Measurements from ENCODE around the gene CYB561D2. TPM values are rescaled to one million over a fixed set of nuclear protein-coding genes. Genes with fewer than 3 reads are reported as not detected.

The CYB561D2 gene
- polyA plus RNA-seq (12.3 to 19.9 TPM (median 17.6 TPM) in 3 replicates), polyA minus RNA-seq (13.1 to 28.8 TPM (median 13.5 TPM) in 3 replicates)
- polyA plus RNA-seq (2011; ENCODE audit: low read depth), result 1.2 TPM
- polyA plus RNA-seq (2011; cell fraction: cytosol; rRNA removed), result 9.7 and 15.3 TPM in 2 replicates
- 28.8 and 29.5 TPM in 2 replicates for polyA plus RNA-seq (2011; cell fraction: nucleus; rRNA removed)
- polyA plus RNA-seq (2012; ENCODE audit: low replicate concordance), result 8.5 and 17.4 TPM in 2 replicates
- polyA minus RNA-seq (2011; cell fraction: cytosol; rRNA and poly(A)+ RNA removed), result 12.7 TPM
- polyA minus RNA-seq (2011; cell fraction: nucleus; rRNA and poly(A)+ RNA removed), result 10.0 and 13.3 TPM in 2 replicates

- peak within 1 kb of the TSS; percentile 69 for H3K27ac ChIP-seq (ENCODE audit: control insufficient read depth, insufficient read depth, low read length)
- peaks cover 19% of the 10 kb centered on the region for H3K4me1 ChIP-seq (ENCODE audit: control insufficient read depth, extremely low read depth, insufficient read depth, low read length)
- no peaks in the 10 kb centered on the region for H4K20me1 ChIP-seq (ENCODE audit: control insufficient read depth, extremely low read depth, insufficient read depth, low read length)
- peaks cover 20 to 29% of the 10 kb centered on the region in 2 experiments for H3K36me3 ChIP-seq (ENCODE audit: control insufficient read depth in 2 of 2, extremely low read depth in 1 of 2, insufficient read depth in 2 of 2, low read length in 2 of 2)
- peak within 1 kb of the TSS; percentile 77 for H3K9ac ChIP-seq (ENCODE audit: control insufficient read depth, extremely low read depth, insufficient read depth, low read length)
- dilution Hi-C loops (cut with MboI; ENCODE audit: extremely low pct_ligation_motif_present, low sequenced_read_pairs), result no loop called here
- no peak for TF ChIP-seq CTCF (optimal IDR thresholded peaks at IDR 0.05 in 1 of 3, IDR thresholded peaks at IDR 0.05 in 1 of 3, conservative IDR thresholded peaks at IDR 0.05 in 1 of 3; ENCODE audit: extremely low read depth in 1 of 3, insufficient read depth in 2 of 3, low read length in 3 of 3)
- no peak for TF ChIP-seq EZH2 (IDR thresholded peaks at IDR 0.05; ENCODE audit: low read length)
- H3K9me3 ChIP-seq (ENCODE audit: control insufficient read depth, low read depth, low read length), result no peaks in the 10 kb centered on the region
- peak; percentile 81 for DNase-seq (ENCODE audit: low read depth, low spot score)
- H3K27me3 ChIP-seq (ENCODE audit: control insufficient read depth, extremely low read depth, insufficient read depth, low read length), result no peaks in the 10 kb centered on the region
- peak within 1 kb of the TSS; percentile 97 for H2AFZ ChIP-seq (ENCODE audit: control insufficient read depth, low read length)
- H3K9me1 ChIP-seq (ENCODE audit: control insufficient read depth, extremely low read depth, insufficient read depth, low read length), result no peaks in the 10 kb centered on the region
- peak within 1 kb of the TSS; percentile 71 for H3K4me2 ChIP-seq (ENCODE audit: control insufficient read depth, extremely low read depth, insufficient read depth, low read depth, low read length)
- peak within 1 kb of the TSS; percentile 71 to 91 (median 87) for H3K4me3 ChIP-seq (ENCODE audit: control insufficient read depth in 2 of 3, extremely low read depth in 1 of 3, insufficient read depth in 2 of 3, low read depth in 1 of 3, low read length in 3 of 3)
- peaks cover 24% of the 10 kb centered on the region for H3K79me2 ChIP-seq (ENCODE audit: control insufficient read depth, insufficient read depth, low read length)
- FAIRE-seq, result peak; percentile 79
Observed at GRCh38 chr3:50350527-50351322, at the start of gene CYB561D2, which contains the start of gene NPRL2. TSS of gene CYB561D2 (plus strand) at chr3:50350862. CDS start at chr3:50351434, 572 bp downstream. TSS of gene NPRL2 (minus strand) at chr3:50350775. CDS start at chr3:50350652, 123 bp downstream.

- Histone ChIP-seq H3K4me2 (ENCODE audit: control insufficient read depth, extremely low read depth, insufficient read depth, low read depth, low read length) (peak overlapping the region; percentile 37), H3K9ac (ENCODE audit: control insufficient read depth, extremely low read depth, insufficient read depth, low read length) (no peak overlapping the region), H3K27ac (ENCODE audit: control insufficient read depth, insufficient read depth, low read length) (peak overlapping the region; percentile 60), H3K4me3 (ENCODE audit: control insufficient read depth in 2 of 3, extremely low read depth in 1 of 3, insufficient read depth in 2 of 3, low read depth in 1 of 3, low read length in 3 of 3) (no peak overlapping the region), H2AFZ (ENCODE audit: control insufficient read depth, low read length) (no peak overlapping the region), H4K20me1 (ENCODE audit: control insufficient read depth, extremely low read depth, insufficient read depth, low read length) (no peaks in the 10 kb centered on the region), H3K27me3 (ENCODE audit: control insufficient read depth, extremely low read depth, insufficient read depth, low read length) (no peaks in the 10 kb centered on the region), H3K79me2 (ENCODE audit: control insufficient read depth, insufficient read depth, low read length) (peaks cover 9% of the 10 kb centered on the region), H3K9me3 (ENCODE audit: control insufficient read depth, low read depth, low read length) (no peaks in the 10 kb centered on the region), H3K4me1 (ENCODE audit: control insufficient read depth, extremely low read depth, insufficient read depth, low read length) (peaks cover 39% of the 10 kb centered on the region), H3K36me3 (ENCODE audit: control insufficient read depth in 2 of 2, extremely low read depth in 1 of 2, insufficient read depth in 2 of 2, low read length in 2 of 2) (no peaks in the 10 kb centered on the region), H3K9me1 (ENCODE audit: control insufficient read depth, extremely low read depth, insufficient read depth, low read length) (peaks cover 5% of the 10 kb centered on the region)
- DNase-seq (ENCODE audit: low read depth, low spot score) (no peak), FAIRE-seq (no peak)
- dilution Hi-C loops (cut with MboI; ENCODE audit: extremely low pct_ligation_motif_present, low sequenced_read_pairs), result no loop called here
- TF ChIP-seq EZH2 (IDR thresholded peaks at IDR 0.05; ENCODE audit: low read length) (no peak), CTCF (optimal IDR thresholded peaks at IDR 0.05 in 1 of 3, IDR thresholded peaks at IDR 0.05 in 1 of 3, conservative IDR thresholded peaks at IDR 0.05 in 1 of 3; ENCODE audit: extremely low read depth in 1 of 3, insufficient read depth in 2 of 3, low read length in 3 of 3) (no peak)
Observed at GRCh38 chr3:50302095-50303012, 48.3 kb upstream of the CYB561D2 start.
